Astrocyte (in vitro differentiated cells and primary cell): ENCODE measurements around the gene AQP2. TPM values are rescaled to one million over a fixed set of nuclear protein-coding genes. Genes with fewer than 3 reads are reported as not detected.
A peak's percentile ranks its signal among the peaks of the same experiment; 100 is the strongest.

Source experiments
- DNase-seq: peaks from one replicate; pipeline ENCODE4 v3.0.0-alpha.2; 2010; ENCODE audit warnings: low read depth
- FAIRE-seq: peaks from 2 replicates; lab custom pipeline; 2011; peaks lifted over from hg19 to GRCh38; lab: Jason Lieb, UNC
- H2AFZ ChIP-seq: 2 replicates; pipeline ENCODE4 v1.6.0; 2012; ENCODE audit warnings: low read depth, low read length, inconsistent platforms
- H3K27ac ChIP-seq: 2 replicates; pipeline ENCODE4 v1.5.1; 2011; ENCODE audit warnings: low read depth, low read length, inconsistent platforms
- H3K27me3 ChIP-seq: 2 replicates; pipeline ENCODE4 v1.6.0; 2011; ENCODE audit warnings: low read length, inconsistent platforms; ENCODE audit not compliant: insufficient read depth
- H3K36me3 ChIP-seq: 2 replicates; pipeline ENCODE4 v1.5.1; 2011; ENCODE audit warnings: low read length, inconsistent platforms; ENCODE audit not compliant: insufficient read depth
- H3K4me1 ChIP-seq: 2 replicates; pipeline ENCODE4 v1.5.1; 2011; ENCODE audit warnings: low read length, inconsistent platforms; ENCODE audit not compliant: insufficient read depth
- H3K4me2 ChIP-seq: 2 replicates; pipeline ENCODE4 v1.6.0; 2012; ENCODE audit warnings: low read length, inconsistent platforms
- H3K4me3 ChIP-seq: 2 replicates; pipeline ENCODE4 v1.5.1; 2011; ENCODE audit warnings: low read depth, mild to moderate bottlenecking, low read length, inconsistent platforms; ENCODE audit not compliant: insufficient read depth
- H3K79me2 ChIP-seq: 2 replicates; pipeline ENCODE4 v1.6.0; 2012; ENCODE audit warnings: mild to moderate bottlenecking, low read length, inconsistent platforms; ENCODE audit not compliant: insufficient read depth
- H3K9ac ChIP-seq: 2 replicates; pipeline ENCODE4 v1.6.0; 2012; ENCODE audit warnings: mild to moderate bottlenecking, low read length, inconsistent platforms
- H3K9me3 ChIP-seq: 2 replicates; pipeline ENCODE4 v1.5.1; 2012; ENCODE audit warnings: low read depth, mild to moderate bottlenecking, low read length, inconsistent platforms; ENCODE audit not compliant: insufficient read depth
- H4K20me1 ChIP-seq: 2 replicates; pipeline ENCODE4 v1.6.0; 2012; ENCODE audit warnings: low read length, inconsistent platforms; ENCODE audit not compliant: insufficient read depth
- H3K27ac Mint-ChIP-seq: one replicate; pipeline ENCODE4 v1.8.0; 2021; ENCODE audit warnings: mild to moderate bottlenecking, mixed read lengths; ENCODE audit not compliant: unreplicated experiment
- H3K27me3 Mint-ChIP-seq: one replicate; pipeline ENCODE4 v1.8.0; 2021; ENCODE audit warnings: low read depth, mixed read lengths; ENCODE audit not compliant: unreplicated experiment
- H3K36me3 Mint-ChIP-seq: one replicate; pipeline ENCODE4 v1.8.0; 2021; ENCODE audit warnings: low read depth, mixed read lengths; ENCODE audit not compliant: unreplicated experiment
- H3K4me1 Mint-ChIP-seq: one replicate; pipeline ENCODE4 v1.8.0; 2021; ENCODE audit warnings: low read depth, mixed read lengths; ENCODE audit not compliant: unreplicated experiment
- H3K4me3 Mint-ChIP-seq: one replicate; pipeline ENCODE4 v1.8.0; 2021; ENCODE audit warnings: mild to moderate bottlenecking, moderate library complexity, mixed read lengths; ENCODE audit not compliant: unreplicated experiment
- H3K9me3 Mint-ChIP-seq: one replicate; pipeline ENCODE4 v1.8.0; 2021; ENCODE audit warnings: mild to moderate bottlenecking, mixed read lengths; ENCODE audit not compliant: unreplicated experiment
- CTCF ChIP-seq: IDR thresholded peaks from 2 replicates; pipeline ENCODE4 v1.5.1; 2011; ENCODE audit warnings: low read depth, mild to moderate bottlenecking, inconsistent platforms, low read length, moderate library complexity; ENCODE audit not compliant: insufficient read depth
- EZH2 ChIP-seq: IDR thresholded peaks from 2 replicates; pipeline ENCODE4 v1.6.1; 2012; ENCODE audit warnings: mild to moderate bottlenecking, low read length, inconsistent platforms; ENCODE audit not compliant: insufficient read depth
- total RNA-seq: library from RNA; stranded (reverse); gene quantifications from 2 replicates; pipeline ENCODE4 v1.2.1, GENCODE V29; 2021

Gene AQP2
- total RNA-seq, 1 donor from 2014 or later = not detected

- DNase-seq (peak; percentile 68), FAIRE-seq (no peak)
- Mint-ChIP-seq H3K4me3 (no peak overlapping the region), H3K27ac (no peak overlapping the region), H3K36me3 (no peaks in the 10 kb centered on the region), H3K4me1 (peaks cover 15% of the 10 kb centered on the region), H3K9me3 (no peaks in the 10 kb centered on the region), H3K27me3 (peaks cover 5% of the 10 kb centered on the region)
- Histone ChIP-seq H4K20me1 (no peaks in the 10 kb centered on the region), H3K9me3 (no peaks in the 10 kb centered on the region), H3K27ac (no peak overlapping the region), H3K27me3 (no peaks in the 10 kb centered on the region), H3K4me2 (no peak overlapping the region), H3K9ac (no peak overlapping the region), H2AFZ (peak overlapping the region; percentile 43), H3K36me3 (no peaks in the 10 kb centered on the region), H3K4me3 (no peak overlapping the region), H3K4me1 (no peaks in the 10 kb centered on the region), H3K79me2 (no peaks in the 10 kb centered on the region)
- no peak for TF ChIP-seq EZH2
- TF ChIP-seq CTCF = no peak
Measured at GRCh38 chr12:49933796-49934195, 16.7 kb upstream of the AQP2 start.

- Histone ChIP-seq H3K27ac (no peak overlapping the region), H2AFZ (no peak overlapping the region), H3K79me2 (no peaks in the 10 kb centered on the region), H3K4me3 (no peak overlapping the region), H3K36me3 (no peaks in the 10 kb centered on the region), H3K4me1 (no peaks in the 10 kb centered on the region), H4K20me1 (no peaks in the 10 kb centered on the region), H3K27me3 (no peaks in the 10 kb centered on the region), H3K4me2 (no peak overlapping the region), H3K9ac (no peak overlapping the region), H3K9me3 (no peaks in the 10 kb centered on the region)
- no peak overlapping the region for H3K27ac Mint-ChIP-seq
- no peak overlapping the region for H3K4me3 Mint-ChIP-seq
- H3K9me3 Mint-ChIP-seq = no peaks in the 10 kb centered on the region
- no peak for FAIRE-seq
- TF ChIP-seq EZH2 (no peak), CTCF (no peak)
- peaks cover 15% of the 10 kb centered on the region for H3K4me1 Mint-ChIP-seq
- no peak for DNase-seq
- peaks cover 5% of the 10 kb centered on the region for H3K27me3 Mint-ChIP-seq
- no peaks in the 10 kb centered on the region for H3K36me3 Mint-ChIP-seq
Measured at GRCh38 chr12:49934505-49934904, 16.0 kb upstream of the AQP2 start.

- Histone ChIP-seq H3K4me1 (no peaks in the 10 kb centered on the region), H3K36me3 (no peaks in the 10 kb centered on the region), H3K4me2 (no peak overlapping the region), H3K4me3 (no peak overlapping the region), H4K20me1 (no peaks in the 10 kb centered on the region), H2AFZ (no peak overlapping the region), H3K79me2 (no peaks in the 10 kb centered on the region), H3K9ac (no peak overlapping the region), H3K27me3 (no peaks in the 10 kb centered on the region), H3K27ac (no peak overlapping the region), H3K9me3 (no peaks in the 10 kb centered on the region)
- Mint-ChIP-seq H3K27ac (no peak overlapping the region), H3K9me3 (no peaks in the 10 kb centered on the region), H3K4me1 (peaks cover 4% of the 10 kb centered on the region), H3K27me3 (peaks cover 3% of the 10 kb centered on the region), H3K36me3 (no peaks in the 10 kb centered on the region), H3K4me3 (no peak overlapping the region)
- FAIRE-seq (no peak), DNase-seq (no peak)
- TF ChIP-seq EZH2 (no peak), CTCF (no peak)
Measured at GRCh38 chr12:49936925-49937324, 13.6 kb upstream of the AQP2 start.
